WTC11 (cell line): ENCODE measurements around the gene CDK11B. TPM values are rescaled to one million over a fixed set of nuclear protein-coding genes. Genes with fewer than 3 reads are reported as not detected.

Experiments
- ATAC-seq: fragments of 200-7000 bp; cut with Tn5 transposase; 2 replicates; pipeline ENCODE4 v1.10.0; 2021; ENCODE audit warnings: mild to moderate bottlenecking, moderate library complexity
- CTCF ChIA-PET: fragments of 300-600 bp; sonication (Branson Sonifier 250); formaldehyde crosslinking; loops from one replicate; lab custom pipeline; 2021; ENCODE audit warnings: antibody characterized with exemption; lab: Charles Lee
- POLR2A ChIA-PET: fragments of 350-600 bp; sonication (Branson Sonifier 250); formaldehyde crosslinking; loops from one replicate; lab custom pipeline; 2021; ENCODE audit warnings: antibody characterized with exemption; lab: Charles Lee
- DNase-seq: peaks from one replicate; pipeline ENCODE4 v3.0.0; 2021; ENCODE audit warnings: low spot score
- H3K27ac Mint-ChIP-seq: 2 replicates; pipeline ENCODE4 v1.8.0; 2021; ENCODE audit warnings: mixed read lengths
- H3K27me3 Mint-ChIP-seq: 2 replicates; pipeline ENCODE4 v1.8.0; 2021; ENCODE audit warnings: low read depth, mild to moderate bottlenecking, moderate library complexity, mixed read lengths
- H3K36me3 Mint-ChIP-seq: 2 replicates; pipeline ENCODE4 v1.8.0; 2021; ENCODE audit warnings: mixed read lengths
- H3K4me1 Mint-ChIP-seq: 2 replicates; pipeline ENCODE4 v1.8.0; 2022; ENCODE audit warnings: mixed read lengths
- H3K4me3 Mint-ChIP-seq: 2 replicates; pipeline ENCODE4 v1.8.0; 2021; ENCODE audit warnings: mild to moderate bottlenecking, moderate library complexity, mixed read lengths
- H3K9me3 Mint-ChIP-seq: 2 replicates; pipeline ENCODE4 v1.8.0; 2021; ENCODE audit warnings: mixed read lengths
- ETV6 ChIP-seq: sonication (generic); formaldehyde crosslinking; IDR thresholded peaks from 2 replicates; pipeline ENCODE4 v1.8.1; 2022; ENCODE audit warnings: mild to moderate bottlenecking, missing genetic modification reagents
- FOXK1 ChIP-seq: sonication (generic); formaldehyde crosslinking; IDR thresholded peaks from 2 replicates; pipeline ENCODE4 v1.8.0; 2022; ENCODE audit warnings: mild to moderate bottlenecking, moderate library complexity, missing genetic modification reagents
- GRHL2 ChIP-seq: fragments of 250-450 bp; sonication (Bioruptor Pico); IDR thresholded peaks from 2 replicates; pipeline ENCODE4 v1.8.0; 2022; ENCODE audit warnings: mild to moderate bottlenecking, moderate library complexity; ENCODE audit not compliant: insufficient replicate concordance, severe bottlenecking
- IRF2 ChIP-seq: sonication (generic); formaldehyde crosslinking; IDR thresholded peaks from 2 replicates; pipeline ENCODE4 v1.8.0; 2022; ENCODE audit warnings: low read depth, missing genetic modification reagents, borderline replicate concordance
- KAT7 ChIP-seq: sonication (generic); formaldehyde crosslinking; IDR thresholded peaks from 2 replicates; pipeline ENCODE4 v1.8.1; 2023; ENCODE audit warnings: missing genetic modification reagents, mild to moderate bottlenecking, borderline replicate concordance
- NFYB ChIP-seq: sonication (generic); formaldehyde crosslinking; conservative IDR thresholded peaks from 2 replicates; pipeline ENCODE4 v1.8.0; 2022; ENCODE audit warnings: low read depth, missing genetic modification reagents
- NR1H2 ChIP-seq: sonication (generic); formaldehyde crosslinking; IDR thresholded peaks from 2 replicates; pipeline ENCODE4 v1.9.0; 2021; ENCODE audit warnings: mild to moderate bottlenecking, moderate library complexity, missing genetic modification reagents
- OVOL2 ChIP-seq: fragments of 250-450 bp; sonication (Bioruptor Pico); IDR thresholded peaks from 2 replicates; pipeline ENCODE4 v1.9.0; 2021; ENCODE audit warnings: mild to moderate bottlenecking, borderline replicate concordance
- PRRX2 ChIP-seq: fragments of 250-450 bp; sonication (Bioruptor Pico); IDR thresholded peaks from 2 replicates; pipeline ENCODE4 v1.8.0; 2021; ENCODE audit warnings: mild to moderate bottlenecking
- RORB ChIP-seq: fragments of 250-450 bp; sonication (Bioruptor Pico); IDR thresholded peaks from 2 replicates; pipeline ENCODE4 v1.9.0; 2021; ENCODE audit warnings: mild to moderate bottlenecking
- SMAD3 ChIP-seq: sonication (generic); formaldehyde crosslinking; IDR thresholded peaks from 2 replicates; pipeline ENCODE4 v1.8.0; 2022; ENCODE audit warnings: missing genetic modification reagents, mild to moderate bottlenecking, borderline replicate concordance
- SMAD4 ChIP-seq: sonication (generic); formaldehyde crosslinking; IDR thresholded peaks from 2 replicates; pipeline ENCODE4 v1.8.0; 2022; ENCODE audit warnings: mild to moderate bottlenecking, missing genetic modification reagents
- ZNF121 ChIP-seq: sonication (generic); formaldehyde crosslinking; IDR thresholded peaks from 2 replicates; pipeline ENCODE4 v1.8.0; 2023; ENCODE audit warnings: missing genetic modification reagents
- ZNF219 ChIP-seq: sonication (generic); formaldehyde crosslinking; IDR thresholded peaks from 2 replicates; pipeline ENCODE4 v1.8.0; 2023; ENCODE audit warnings: missing genetic modification reagents, mild to moderate bottlenecking, borderline replicate concordance
- ZNF317 ChIP-seq: sonication (generic); formaldehyde crosslinking; IDR thresholded peaks from 2 replicates; pipeline ENCODE4 v1.8.1; 2023; ENCODE audit warnings: low read depth, mild to moderate bottlenecking, moderate library complexity, missing genetic modification reagents, borderline replicate concordance
- ZNF416 ChIP-seq: fragments of 250-450 bp; sonication (Bioruptor Pico); IDR thresholded peaks from 2 replicates; pipeline ENCODE4 v1.9.0; 2021; ENCODE audit warnings: mild to moderate bottlenecking, inconsistent platforms
- total RNA-seq: library from RNA; stranded (reverse); gene quantifications from 3 replicates; pipeline ENCODE4 v1.2.3, GENCODE V29; 2021
- TF ChIP-seq, protein P1 (sequence below): sonication (generic); formaldehyde crosslinking; IDR thresholded peaks from 2 replicates; pipeline ENCODE4 v1.8.0; 2023; ENCODE audit warnings: missing genetic modification reagents, mild to moderate bottlenecking, borderline replicate concordance
- TF ChIP-seq, protein P2 (sequence below): fragments of 250-450 bp; sonication (Bioruptor Pico); IDR thresholded peaks from 2 replicates; pipeline ENCODE4 v1.9.0; 2021; ENCODE audit warnings: mild to moderate bottlenecking, borderline replicate concordance
- TF ChIP-seq, protein P3 (sequence below): fragments of 200-600 bp; IDR thresholded peaks from 2 replicates; pipeline ENCODE4 v1.8.0; 2022; ENCODE audit warnings: antibody characterized with exemption
- TF ChIP-seq, protein P4 (sequence below): sonication (generic); formaldehyde crosslinking; IDR thresholded peaks from 2 replicates; pipeline ENCODE4 v1.8.0; 2022; ENCODE audit warnings: mild to moderate bottlenecking, missing genetic modification reagents
- TF ChIP-seq, protein P5 (sequence below): fragments of 250-450 bp; sonication (Bioruptor Pico); conservative IDR thresholded peaks from 2 replicates; pipeline ENCODE4 v1.9.0; 2021; ENCODE audit warnings: mild to moderate bottlenecking

The CDK11B gene
- total RNA-seq, 1 experiment from 2014 or later = 41.2 TPM

DNA sequence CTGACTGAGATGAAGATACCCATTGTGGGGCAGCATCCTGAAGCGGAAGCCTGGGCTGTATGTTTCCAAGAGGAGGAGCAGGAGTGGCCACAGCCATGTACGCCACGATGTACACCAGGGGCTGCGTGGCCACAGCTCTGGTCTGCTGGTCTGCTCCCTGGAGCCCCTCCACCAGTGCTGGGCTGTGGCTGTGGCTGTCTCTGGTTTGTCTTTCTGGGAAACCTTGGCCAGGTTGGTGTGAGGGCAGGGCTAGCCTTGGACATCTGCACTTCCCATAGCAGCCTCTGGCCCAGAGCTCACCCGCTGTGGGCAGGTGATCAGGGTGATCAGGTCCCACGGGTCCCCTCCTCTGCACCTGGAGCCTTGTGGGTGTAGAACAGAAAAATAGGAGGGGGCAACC is 40.9 kb downstream of the CDK11B start (continued):
- TF ChIP-seq FOXK1 (CRISPR knock-in tag) (no peak), SMAD4 (CRISPR knock-in tag) (no peak), IRF2 (no peak), SMAD3 (CRISPR knock-in tag) (no peak)

DNA sequence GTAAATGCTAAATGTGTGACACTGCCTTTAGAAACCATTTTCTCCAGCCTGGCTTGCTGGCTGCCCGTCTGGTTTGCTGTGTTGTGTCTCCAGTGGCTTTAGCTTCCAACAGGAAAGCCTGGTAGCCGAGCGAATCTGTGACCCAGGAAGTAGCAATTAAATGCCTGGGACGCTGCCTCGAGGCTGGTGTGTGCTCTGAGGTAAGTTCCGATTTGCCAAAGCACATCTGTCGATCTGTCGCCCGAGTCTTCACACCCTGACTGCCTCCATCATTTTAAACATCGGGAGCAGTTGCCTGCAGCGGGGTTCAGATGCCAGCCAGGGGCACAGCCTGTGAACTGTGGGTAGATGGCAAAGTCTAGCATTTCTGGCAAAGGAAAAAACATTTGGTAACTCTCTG is 41.3 kb downstream of the CDK11B start:
- H3K4me1 Mint-ChIP-seq = peaks cover 18% of the 10 kb centered on the region
- H3K4me3 Mint-ChIP-seq = peak overlapping the region; percentile 74
- H3K36me3 Mint-ChIP-seq = 0 out of 2 replicates have a peak, but pooled peaks cover 5% of the 10 kb centered on the region
- H3K27ac Mint-ChIP-seq = peak overlapping the region; percentile 45; the same call in 1 of the 2 replicates
- ChIA-PET POLR2A (no interaction called here), CTCF (no interaction called here)
- TF ChIP-seq OVOL2 (CRISPR knock-in tag) (no peak), SMAD3 (CRISPR knock-in tag) (no peak), ZNF219 (no peak), NR1H2 (CRISPR knock-in tag) (no peak), KAT7 (no peak), SMAD4 (CRISPR knock-in tag) (no peak), NFYB (CRISPR knock-in tag) (no peak), PRRX2 (CRISPR knock-in tag) (no peak), ZNF416 (CRISPR knock-in tag) (no peak), ZNF317 (CRISPR knock-in tag) (no peak), GRHL2 (CRISPR knock-in tag) (no peak), ETV6 (CRISPR knock-in tag) (no peak), ZNF121 (CRISPR knock-in tag) (no peak), RORB (CRISPR knock-in tag) (no peak)
- TF ChIP-seq, protein P1, sequence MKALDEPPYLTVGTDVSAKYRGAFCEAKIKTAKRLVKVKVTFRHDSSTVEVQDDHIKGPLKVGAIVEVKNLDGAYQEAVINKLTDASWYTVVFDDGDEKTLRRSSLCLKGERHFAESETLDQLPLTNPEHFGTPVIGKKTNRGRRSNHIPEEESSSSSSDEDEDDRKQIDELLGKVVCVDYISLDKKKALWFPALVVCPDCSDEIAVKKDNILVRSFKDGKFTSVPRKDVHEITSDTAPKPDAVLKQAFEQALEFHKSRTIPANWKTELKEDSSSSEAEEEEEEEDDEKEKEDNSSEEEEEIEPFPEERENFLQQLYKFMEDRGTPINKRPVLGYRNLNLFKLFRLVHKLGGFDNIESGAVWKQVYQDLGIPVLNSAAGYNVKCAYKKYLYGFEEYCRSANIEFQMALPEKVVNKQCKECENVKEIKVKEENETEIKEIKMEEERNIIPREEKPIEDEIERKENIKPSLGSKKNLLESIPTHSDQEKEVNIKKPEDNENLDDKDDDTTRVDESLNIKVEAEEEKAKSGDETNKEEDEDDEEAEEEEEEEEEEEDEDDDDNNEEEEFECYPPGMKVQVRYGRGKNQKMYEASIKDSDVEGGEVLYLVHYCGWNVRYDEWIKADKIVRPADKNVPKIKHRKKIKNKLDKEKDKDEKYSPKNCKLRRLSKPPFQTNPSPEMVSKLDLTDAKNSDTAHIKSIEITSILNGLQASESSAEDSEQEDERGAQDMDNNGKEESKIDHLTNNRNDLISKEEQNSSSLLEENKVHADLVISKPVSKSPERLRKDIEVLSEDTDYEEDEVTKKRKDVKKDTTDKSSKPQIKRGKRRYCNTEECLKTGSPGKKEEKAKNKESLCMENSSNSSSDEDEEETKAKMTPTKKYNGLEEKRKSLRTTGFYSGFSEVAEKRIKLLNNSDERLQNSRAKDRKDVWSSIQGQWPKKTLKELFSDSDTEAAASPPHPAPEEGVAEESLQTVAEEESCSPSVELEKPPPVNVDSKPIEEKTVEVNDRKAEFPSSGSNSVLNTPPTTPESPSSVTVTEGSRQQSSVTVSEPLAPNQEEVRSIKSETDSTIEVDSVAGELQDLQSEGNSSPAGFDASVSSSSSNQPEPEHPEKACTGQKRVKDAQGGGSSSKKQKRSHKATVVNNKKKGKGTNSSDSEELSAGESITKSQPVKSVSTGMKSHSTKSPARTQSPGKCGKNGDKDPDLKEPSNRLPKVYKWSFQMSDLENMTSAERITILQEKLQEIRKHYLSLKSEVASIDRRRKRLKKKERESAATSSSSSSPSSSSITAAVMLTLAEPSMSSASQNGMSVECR (CRISPR knock-in tag) = no peak
- TF ChIP-seq, protein P2, sequence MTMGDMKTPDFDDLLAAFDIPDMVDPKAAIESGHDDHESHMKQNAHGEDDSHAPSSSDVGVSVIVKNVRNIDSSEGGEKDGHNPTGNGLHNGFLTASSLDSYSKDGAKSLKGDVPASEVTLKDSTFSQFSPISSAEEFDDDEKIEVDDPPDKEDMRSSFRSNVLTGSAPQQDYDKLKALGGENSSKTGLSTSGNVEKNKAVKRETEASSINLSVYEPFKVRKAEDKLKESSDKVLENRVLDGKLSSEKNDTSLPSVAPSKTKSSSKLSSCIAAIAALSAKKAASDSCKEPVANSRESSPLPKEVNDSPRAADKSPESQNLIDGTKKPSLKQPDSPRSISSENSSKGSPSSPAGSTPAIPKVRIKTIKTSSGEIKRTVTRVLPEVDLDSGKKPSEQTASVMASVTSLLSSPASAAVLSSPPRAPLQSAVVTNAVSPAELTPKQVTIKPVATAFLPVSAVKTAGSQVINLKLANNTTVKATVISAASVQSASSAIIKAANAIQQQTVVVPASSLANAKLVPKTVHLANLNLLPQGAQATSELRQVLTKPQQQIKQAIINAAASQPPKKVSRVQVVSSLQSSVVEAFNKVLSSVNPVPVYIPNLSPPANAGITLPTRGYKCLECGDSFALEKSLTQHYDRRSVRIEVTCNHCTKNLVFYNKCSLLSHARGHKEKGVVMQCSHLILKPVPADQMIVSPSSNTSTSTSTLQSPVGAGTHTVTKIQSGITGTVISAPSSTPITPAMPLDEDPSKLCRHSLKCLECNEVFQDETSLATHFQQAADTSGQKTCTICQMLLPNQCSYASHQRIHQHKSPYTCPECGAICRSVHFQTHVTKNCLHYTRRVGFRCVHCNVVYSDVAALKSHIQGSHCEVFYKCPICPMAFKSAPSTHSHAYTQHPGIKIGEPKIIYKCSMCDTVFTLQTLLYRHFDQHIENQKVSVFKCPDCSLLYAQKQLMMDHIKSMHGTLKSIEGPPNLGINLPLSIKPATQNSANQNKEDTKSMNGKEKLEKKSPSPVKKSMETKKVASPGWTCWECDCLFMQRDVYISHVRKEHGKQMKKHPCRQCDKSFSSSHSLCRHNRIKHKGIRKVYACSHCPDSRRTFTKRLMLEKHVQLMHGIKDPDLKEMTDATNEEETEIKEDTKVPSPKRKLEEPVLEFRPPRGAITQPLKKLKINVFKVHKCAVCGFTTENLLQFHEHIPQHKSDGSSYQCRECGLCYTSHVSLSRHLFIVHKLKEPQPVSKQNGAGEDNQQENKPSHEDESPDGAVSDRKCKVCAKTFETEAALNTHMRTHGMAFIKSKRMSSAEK (CRISPR knock-in tag) = no peak
- TF ChIP-seq, protein P3, sequence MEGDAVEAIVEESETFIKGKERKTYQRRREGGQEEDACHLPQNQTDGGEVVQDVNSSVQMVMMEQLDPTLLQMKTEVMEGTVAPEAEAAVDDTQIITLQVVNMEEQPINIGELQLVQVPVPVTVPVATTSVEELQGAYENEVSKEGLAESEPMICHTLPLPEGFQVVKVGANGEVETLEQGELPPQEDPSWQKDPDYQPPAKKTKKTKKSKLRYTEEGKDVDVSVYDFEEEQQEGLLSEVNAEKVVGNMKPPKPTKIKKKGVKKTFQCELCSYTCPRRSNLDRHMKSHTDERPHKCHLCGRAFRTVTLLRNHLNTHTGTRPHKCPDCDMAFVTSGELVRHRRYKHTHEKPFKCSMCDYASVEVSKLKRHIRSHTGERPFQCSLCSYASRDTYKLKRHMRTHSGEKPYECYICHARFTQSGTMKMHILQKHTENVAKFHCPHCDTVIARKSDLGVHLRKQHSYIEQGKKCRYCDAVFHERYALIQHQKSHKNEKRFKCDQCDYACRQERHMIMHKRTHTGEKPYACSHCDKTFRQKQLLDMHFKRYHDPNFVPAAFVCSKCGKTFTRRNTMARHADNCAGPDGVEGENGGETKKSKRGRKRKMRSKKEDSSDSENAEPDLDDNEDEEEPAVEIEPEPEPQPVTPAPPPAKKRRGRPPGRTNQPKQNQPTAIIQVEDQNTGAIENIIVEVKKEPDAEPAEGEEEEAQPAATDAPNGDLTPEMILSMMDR = no peak
- TF ChIP-seq, protein P4, sequence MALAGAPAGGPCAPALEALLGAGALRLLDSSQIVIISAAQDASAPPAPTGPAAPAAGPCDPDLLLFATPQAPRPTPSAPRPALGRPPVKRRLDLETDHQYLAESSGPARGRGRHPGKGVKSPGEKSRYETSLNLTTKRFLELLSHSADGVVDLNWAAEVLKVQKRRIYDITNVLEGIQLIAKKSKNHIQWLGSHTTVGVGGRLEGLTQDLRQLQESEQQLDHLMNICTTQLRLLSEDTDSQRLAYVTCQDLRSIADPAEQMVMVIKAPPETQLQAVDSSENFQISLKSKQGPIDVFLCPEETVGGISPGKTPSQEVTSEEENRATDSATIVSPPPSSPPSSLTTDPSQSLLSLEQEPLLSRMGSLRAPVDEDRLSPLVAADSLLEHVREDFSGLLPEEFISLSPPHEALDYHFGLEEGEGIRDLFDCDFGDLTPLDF (CRISPR knock-in tag) = no peak
- TF ChIP-seq, protein P5, sequence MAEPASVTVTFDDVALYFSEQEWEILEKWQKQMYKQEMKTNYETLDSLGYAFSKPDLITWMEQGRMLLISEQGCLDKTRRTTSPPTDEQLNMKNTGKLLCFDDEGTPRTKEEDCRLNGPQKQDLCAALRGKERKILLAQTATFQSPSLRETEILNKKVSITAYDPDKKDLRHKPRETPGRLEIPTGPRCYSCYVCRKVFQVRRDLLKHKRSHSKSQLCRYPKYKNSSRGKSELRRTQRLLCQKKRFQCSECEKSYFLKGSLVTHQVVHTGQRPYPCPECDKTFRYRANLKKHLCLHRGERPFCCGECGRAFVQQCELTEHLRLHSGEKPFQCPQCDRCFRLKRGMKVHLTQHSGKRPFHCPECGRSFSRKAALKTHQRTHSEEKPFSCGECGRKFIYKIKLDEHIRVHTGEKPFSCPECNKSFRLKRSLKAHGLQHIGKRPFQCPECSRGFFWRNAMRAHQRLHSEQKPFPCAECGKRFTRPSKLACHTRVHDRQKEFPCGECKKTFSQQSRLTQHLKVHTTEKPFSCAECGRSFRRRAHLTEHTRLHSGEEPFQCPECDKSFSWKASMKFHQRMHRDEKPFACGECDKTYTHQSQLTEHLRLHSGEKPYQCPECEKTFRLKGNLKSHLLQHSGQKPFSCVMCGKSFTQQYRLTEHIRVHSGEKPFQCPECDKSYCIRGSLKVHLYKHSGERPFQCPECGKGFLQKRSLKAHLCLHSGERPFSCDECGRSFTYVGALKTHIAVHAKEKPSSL (CRISPR knock-in tag) = no peak
- no peaks in the 10 kb centered on the region for H3K9me3 Mint-ChIP-seq
- no peak for ATAC-seq
- DNase-seq = no peak
- H3K27me3 Mint-ChIP-seq = no peaks in the 10 kb centered on the region
